ENCODE data around the gene UNC5A. TPM values are rescaled to one million over a fixed set of nuclear protein-coding genes. Genes with fewer than 3 reads are reported as not detected.

UNC5A gene
- total RNA-seq, 1 experiment from 2014 or later = 20.2 TPM

DNA sequence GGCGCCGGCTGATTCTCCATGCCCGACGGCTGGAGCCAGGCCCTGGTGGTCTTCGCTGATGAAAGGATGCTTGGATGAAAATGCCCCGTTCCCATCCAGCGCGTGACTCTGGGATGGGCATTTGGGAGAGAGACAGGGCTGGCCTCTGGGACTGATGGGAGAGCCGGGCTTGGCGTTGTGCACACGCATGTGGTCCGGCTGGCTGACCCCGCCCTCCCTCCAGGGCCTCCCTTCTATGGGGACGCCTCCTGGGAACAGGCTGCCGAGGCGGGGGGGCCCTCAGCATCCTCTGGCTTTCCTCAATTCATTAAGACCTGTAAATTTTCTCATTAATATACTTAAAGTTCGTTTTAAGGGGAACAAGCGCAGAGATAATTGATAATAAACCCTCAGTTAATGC lies 36.8 kb downstream of the UNC5A start:
- Mint-ChIP-seq H3K4me1 (ENCODE audit: low read depth, unreplicated experiment) (peaks cover 15% of the 10 kb centered on the region), H3K27ac (ENCODE audit: unreplicated experiment) (no peak overlapping the region), H3K4me3 (ENCODE audit: low read depth, unreplicated experiment) (no peak overlapping the region), H3K27me3 (ENCODE audit: unreplicated experiment) (no peaks in the 10 kb centered on the region), H3K36me3 (ENCODE audit: insufficient read depth, unreplicated experiment) (no peaks in the 10 kb centered on the region), H3K9me3 (ENCODE audit: low read depth, unreplicated experiment) (no peaks in the 10 kb centered on the region)
- CTCF ChIA-PET = no interaction called here
- intact Hi-C loops (cut with micrococcal nuclease; ENCODE audit: unreplicated experiment) = no loop called here
- no TSS peak for BruUV-seq (replicated peaks)
- no peak for DNase-seq
- TF ChIP-seq, protein P1, sequence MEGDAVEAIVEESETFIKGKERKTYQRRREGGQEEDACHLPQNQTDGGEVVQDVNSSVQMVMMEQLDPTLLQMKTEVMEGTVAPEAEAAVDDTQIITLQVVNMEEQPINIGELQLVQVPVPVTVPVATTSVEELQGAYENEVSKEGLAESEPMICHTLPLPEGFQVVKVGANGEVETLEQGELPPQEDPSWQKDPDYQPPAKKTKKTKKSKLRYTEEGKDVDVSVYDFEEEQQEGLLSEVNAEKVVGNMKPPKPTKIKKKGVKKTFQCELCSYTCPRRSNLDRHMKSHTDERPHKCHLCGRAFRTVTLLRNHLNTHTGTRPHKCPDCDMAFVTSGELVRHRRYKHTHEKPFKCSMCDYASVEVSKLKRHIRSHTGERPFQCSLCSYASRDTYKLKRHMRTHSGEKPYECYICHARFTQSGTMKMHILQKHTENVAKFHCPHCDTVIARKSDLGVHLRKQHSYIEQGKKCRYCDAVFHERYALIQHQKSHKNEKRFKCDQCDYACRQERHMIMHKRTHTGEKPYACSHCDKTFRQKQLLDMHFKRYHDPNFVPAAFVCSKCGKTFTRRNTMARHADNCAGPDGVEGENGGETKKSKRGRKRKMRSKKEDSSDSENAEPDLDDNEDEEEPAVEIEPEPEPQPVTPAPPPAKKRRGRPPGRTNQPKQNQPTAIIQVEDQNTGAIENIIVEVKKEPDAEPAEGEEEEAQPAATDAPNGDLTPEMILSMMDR (IDR thresholded peaks at IDR 0.05; ENCODE audit: unreplicated experiment) = no peak

DNA sequence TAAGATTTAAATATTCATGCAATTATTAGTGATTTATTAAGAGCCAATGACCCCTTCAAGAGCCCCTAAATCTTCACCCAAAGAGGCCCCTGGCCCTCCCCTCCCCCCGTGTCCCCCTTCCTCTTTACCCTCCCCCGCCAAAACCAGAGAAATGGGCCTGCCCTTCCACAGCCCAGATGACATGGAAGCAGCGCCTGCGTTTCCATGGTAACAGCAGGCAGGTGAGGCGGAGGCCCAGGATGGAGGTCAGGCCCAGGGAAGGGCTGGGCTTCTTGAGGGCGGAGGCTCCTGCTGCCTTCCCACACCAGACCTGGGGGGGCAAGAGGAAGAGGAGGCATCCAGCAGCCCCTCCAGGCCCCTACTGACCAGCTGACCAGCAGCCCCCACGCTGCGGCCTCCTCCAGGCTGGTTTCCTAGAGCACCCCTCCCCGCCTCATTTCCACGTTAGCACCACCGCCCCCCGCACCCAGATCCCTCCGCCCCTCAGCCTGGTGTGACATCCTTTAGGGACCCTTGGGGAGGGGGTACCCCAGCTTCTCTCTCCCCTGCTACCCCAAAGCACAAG lies 37.4 kb downstream of the UNC5A start:
- TF ChIP-seq, protein P1 (IDR thresholded peaks at IDR 0.05; ENCODE audit: unreplicated experiment) = no peak
- Mint-ChIP-seq H3K36me3 (ENCODE audit: insufficient read depth, unreplicated experiment) (no peaks in the 10 kb centered on the region), H3K27me3 (ENCODE audit: unreplicated experiment) (no peaks in the 10 kb centered on the region), H3K9me3 (ENCODE audit: low read depth, unreplicated experiment) (no peaks in the 10 kb centered on the region), H3K4me1 (ENCODE audit: low read depth, unreplicated experiment) (peaks cover 15% of the 10 kb centered on the region), H3K27ac (ENCODE audit: unreplicated experiment) (no peak overlapping the region), H3K4me3 (ENCODE audit: low read depth, unreplicated experiment) (no peak overlapping the region)
- no peak for DNase-seq
- CTCF ChIA-PET = no interaction called here
- intact Hi-C loops (cut with micrococcal nuclease; ENCODE audit: unreplicated experiment) = no loop called here
- BruUV-seq (replicated peaks) = no TSS peak

GRCh38 chr5:176848651-176849050 lies 38.3 kb downstream of the UNC5A start:
- Mint-ChIP-seq H3K27me3 (ENCODE audit: unreplicated experiment) (no peaks in the 10 kb centered on the region), H3K4me1 (ENCODE audit: low read depth, unreplicated experiment) (peaks cover 15% of the 10 kb centered on the region), H3K27ac (ENCODE audit: unreplicated experiment) (no peak overlapping the region), H3K4me3 (ENCODE audit: low read depth, unreplicated experiment) (no peak overlapping the region), H3K9me3 (ENCODE audit: low read depth, unreplicated experiment) (no peaks in the 10 kb centered on the region), H3K36me3 (ENCODE audit: insufficient read depth, unreplicated experiment) (no peaks in the 10 kb centered on the region)
- no TSS peak for BruUV-seq (replicated peaks)
- TF ChIP-seq, protein P1 (IDR thresholded peaks at IDR 0.05; ENCODE audit: unreplicated experiment) = no peak
- intact Hi-C loops (cut with micrococcal nuclease; ENCODE audit: unreplicated experiment) = no loop called here
- CTCF ChIA-PET = no interaction called here
- no peak for DNase-seq

DNA sequence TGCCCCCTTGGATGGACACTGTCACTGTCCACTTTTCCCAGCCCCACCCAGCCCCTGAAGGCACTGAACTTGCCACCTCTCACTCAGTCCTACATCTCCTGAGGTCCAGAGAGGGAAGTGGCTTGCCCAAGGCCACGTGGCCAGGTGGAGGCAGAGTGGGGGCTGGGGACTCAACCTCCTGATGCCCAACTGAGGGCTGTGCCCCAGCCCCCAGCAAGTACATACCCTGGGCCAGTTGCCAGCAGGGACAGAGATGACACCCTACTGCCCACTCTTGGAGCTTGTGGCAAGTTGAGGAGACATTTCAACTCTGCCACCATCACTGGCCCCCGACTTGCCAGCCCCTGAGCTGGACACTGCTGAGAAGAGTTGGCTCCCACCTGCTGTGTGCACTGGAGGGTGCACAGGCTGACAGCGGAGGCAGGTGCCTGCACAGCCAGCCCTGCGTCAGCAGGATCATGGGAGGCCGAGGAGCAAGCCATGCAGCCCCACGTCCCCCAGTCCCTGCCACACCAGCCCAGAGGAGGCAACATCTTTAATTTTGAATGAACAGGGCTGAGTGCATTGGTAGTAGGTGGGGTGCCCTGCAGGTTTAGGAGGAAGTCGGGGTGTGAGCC lies 39.4 kb downstream of the UNC5A start:
- Mint-ChIP-seq H3K27ac (ENCODE audit: unreplicated experiment) (no peak overlapping the region), H3K4me3 (ENCODE audit: low read depth, unreplicated experiment) (no peak overlapping the region), H3K9me3 (ENCODE audit: low read depth, unreplicated experiment) (no peaks in the 10 kb centered on the region), H3K27me3 (ENCODE audit: unreplicated experiment) (no peaks in the 10 kb centered on the region), H3K36me3 (ENCODE audit: insufficient read depth, unreplicated experiment) (no peaks in the 10 kb centered on the region), H3K4me1 (ENCODE audit: low read depth, unreplicated experiment) (peaks cover 15% of the 10 kb centered on the region)
- intact Hi-C loops (cut with micrococcal nuclease; ENCODE audit: unreplicated experiment) = no loop called here
- BruUV-seq (replicated peaks) = no TSS peak
- CTCF ChIA-PET = interaction anchor here (0.7 kb wide), 1 partner anchor 8 kb away, joined by 3 read pairs; no protein-coding TSS in a partner anchor
- TF ChIP-seq, protein P1 (IDR thresholded peaks at IDR 0.05; ENCODE audit: unreplicated experiment) = no peak
- DNase-seq = no peak

All from Calu3 (cell line).